Heart right ventricle (tissue), 16 donors: ENCODE results near the gene CLPTM1. TPM values are rescaled to one million over a fixed set of nuclear protein-coding genes. Genes with fewer than 3 reads are reported as not detected.
"Not testable (repeated sequence)": the region's sequence is repeated elsewhere in the genome, so short reads cannot be mapped to it uniquely, and the experiment has no call there.

ENCODE experiments used
- ATAC-seq, 8 donors: fragments of 200-7000 bp; cut with Tn5 transposase; one replicate each; pipeline ENCODE4 v1.9.1; 2020; ENCODE audit warnings: mild to moderate bottlenecking in 8 of 8, moderate library complexity in 8 of 8, moderate number of reproducible peaks in 1 of 8
- DNase-seq, 2 donors: peaks; one replicate each; pipeline ENCODE4 v3.0.0-alpha.2; 2020
- H3K27ac ChIP-seq, 10 donors: fragments of 200-600 bp; sonication (generic) in 2 of 10; one replicate each; pipeline versions ENCODE4 v1.5.0 to v1.8.0; 2020 to 2022; ENCODE audit warnings: mild to moderate bottlenecking in 3 of 10
- H3K27me3 ChIP-seq, 7 donors: fragments of 200-600 bp; one replicate each; pipeline ENCODE4 v1.8.0; 2021 to 2022; ENCODE audit warnings: mild to moderate bottlenecking in 2 of 7
- H3K36me3 ChIP-seq, 9 donors: fragments of 200-600 bp; sonication (generic) in 1 of 9; one replicate each; pipeline versions ENCODE4 v1.5.0 to v1.8.0; 2020 to 2022; ENCODE audit warnings: mild to moderate bottlenecking in 2 of 9
- H3K4me1 ChIP-seq, 9 donors: fragments of 200-600 bp; sonication (generic) in 1 of 9; one replicate each; pipeline versions ENCODE4 v1.5.0 to v1.8.0; 2020 to 2022; ENCODE audit warnings: mild to moderate bottlenecking in 4 of 9
- H3K4me3 ChIP-seq, 10 donors: fragments of 200-600 bp; sonication (generic) in 2 of 10; one replicate each; pipeline versions ENCODE4 v1.5.0 to v1.8.0; 2020 to 2022; ENCODE audit warnings: mild to moderate bottlenecking in 7 of 10, moderate library complexity in 2 of 10
- H3K9me3 ChIP-seq, 11 donors: fragments of 200-600 bp in 10 of 11; sonication (generic) in 2 of 11; one replicate each; pipeline versions ENCODE4 v1.5.0 to v1.8.0; 2013 to 2022; ENCODE audit warnings: mild to moderate bottlenecking in 2 of 11, control low read depth in 1 of 11, moderate library complexity in 1 of 11
- WGBS, 2 donors: extraction: QIAGEN DNeasy Blood & Tissue Kit; methylation state at CpG; one replicate each; pipeline ENCODE4 v1.1.7; 2013; ENCODE audit warnings: inconsistent platforms in 1 of 2; 5-methylcytosine and 5-hydroxymethylcytosine counted together
- intact Hi-C, 10 donors: fragments of 100-400 bp; cut with DNase I; formaldehyde crosslinking; loops; one replicate each; pipeline versions ENCODE4 v1.11.1 to v1.14.2; 2022
- polyA plus RNA-seq, 2 donors: library from polyadenylated mRNA; stranded (reverse); fragments of 200-250 nt; gene quantifications; one replicate each; pipeline ENCODE4 v1.2.3, GENCODE V29; 2013
- total RNA-seq, 10 donors: library from RNA; stranded (reverse); fragmentation: NEBNext Ultra II Directional in 3 of 10; extraction: Animal tissue kit (Norgen Biotek cat#: 25700) in 3 of 10; gene quantifications; one replicate each; pipeline versions ENCODE4 v1.2.1 to v1.2.4, GENCODE V29; 2021 to 2023
- TF ChIP-seq, protein P1 (sequence below), 9 donors: fragments of 200-600 bp; sonication (generic) in 2 of 9; IDR thresholded peaks; one replicate each; pipeline versions ENCODE4 v1.5.0 to v1.8.0; 2021 to 2022; ENCODE audit warnings: antibody characterized with exemption in 9 of 9, mild to moderate bottlenecking in 5 of 9, moderate library complexity in 1 of 9
- donor health status: Arrhythmogenic right ventricular cardiomyopathy.
- donor health status: ischemic (EF 13 %, LVEDD 7.1; RV severe dilation, severe dysfunction).
- donor health status: healthy with polysubstance abuse.
- donor health status: DM: no; HTN: yes; CAD: no.
- donor health status: DM: no; HTN: no; CAD: no.
- donor health status: ischemic (EF 25% LVEDD 6.9; RV normal size, moderate dysfunction).
- donor health status: ischemic (EF 25% LVEDD 5.7; RV mildly dilated, moderate dysfunction).
- donor health status: healthy.
- donor health status: DM: yes; HTN: yes; CAD: no.
- donor health status: Ischemic cardiomyopathy.
- donor health status: ischemic (EF 35%, LVEDD 5.7; RV mildly dilated, moderate dysfunction).
- donor health status: nonischemic (EF 11% LVEDD 7.7; RV severe dilation, severe dysfunction).
- donor health status: DM: yes; HTN: yes; CAD: no.
- donor health status: PGD.
- donor health status: ischemic (EF 29% LVEDD 5.4; RV normal size, mild dysfunction).
- donor health status: nonischemic (EF 23%, LVEDD 6.1; RV moderate dilation, normal function).

CLPTM1 gene
- total and polyA plus RNA-seq, 12 donors, result 72.1 to 130 (median 95.7) TPM

DNA sequence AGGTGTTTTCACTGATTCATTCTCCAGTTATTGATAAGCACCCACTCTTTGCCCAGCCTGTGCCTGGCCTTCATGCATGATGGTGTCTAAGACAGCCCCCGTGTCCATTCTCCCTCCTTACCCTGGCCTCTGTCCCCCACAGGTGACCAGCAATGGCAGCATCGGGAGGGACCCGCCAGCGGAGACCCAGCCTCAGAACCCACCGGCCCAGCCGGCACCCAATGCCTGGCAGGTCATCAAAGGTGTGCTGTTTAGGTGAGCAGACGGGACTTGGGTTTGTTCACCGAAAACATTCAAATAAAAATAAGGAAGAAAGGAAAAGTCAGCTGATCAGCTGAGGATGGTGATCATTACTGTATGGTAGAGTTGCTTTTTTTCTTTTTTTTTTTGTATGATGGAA, 6.6 kb downstream of the CLPTM1 start:
- DNase-seq (no peak), ATAC-seq (no peak)
- Histone ChIP-seq H3K4me1 (peaks cover 7 to 49% (median 15%) of the 10 kb centered on the region in 9 donors), H3K27me3 (no peaks in the 10 kb centered on the region), H3K9me3 (no peaks in the 10 kb centered on the region), H3K4me3 (no peak overlapping the region), H3K27ac (no peak overlapping the region), H3K36me3 (peaks cover 0 to 69% (median 30%) of the 10 kb centered on the region in 9 donors)
- intact Hi-C loops, result no loop called here
- 91 to 95% methylated on average over 8 of the region's 8 CpGs for WGBS, 2 donors
- TF ChIP-seq, protein P1, sequence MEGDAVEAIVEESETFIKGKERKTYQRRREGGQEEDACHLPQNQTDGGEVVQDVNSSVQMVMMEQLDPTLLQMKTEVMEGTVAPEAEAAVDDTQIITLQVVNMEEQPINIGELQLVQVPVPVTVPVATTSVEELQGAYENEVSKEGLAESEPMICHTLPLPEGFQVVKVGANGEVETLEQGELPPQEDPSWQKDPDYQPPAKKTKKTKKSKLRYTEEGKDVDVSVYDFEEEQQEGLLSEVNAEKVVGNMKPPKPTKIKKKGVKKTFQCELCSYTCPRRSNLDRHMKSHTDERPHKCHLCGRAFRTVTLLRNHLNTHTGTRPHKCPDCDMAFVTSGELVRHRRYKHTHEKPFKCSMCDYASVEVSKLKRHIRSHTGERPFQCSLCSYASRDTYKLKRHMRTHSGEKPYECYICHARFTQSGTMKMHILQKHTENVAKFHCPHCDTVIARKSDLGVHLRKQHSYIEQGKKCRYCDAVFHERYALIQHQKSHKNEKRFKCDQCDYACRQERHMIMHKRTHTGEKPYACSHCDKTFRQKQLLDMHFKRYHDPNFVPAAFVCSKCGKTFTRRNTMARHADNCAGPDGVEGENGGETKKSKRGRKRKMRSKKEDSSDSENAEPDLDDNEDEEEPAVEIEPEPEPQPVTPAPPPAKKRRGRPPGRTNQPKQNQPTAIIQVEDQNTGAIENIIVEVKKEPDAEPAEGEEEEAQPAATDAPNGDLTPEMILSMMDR (IDR thresholded peaks at IDR 0.05), result no peak

DNA sequence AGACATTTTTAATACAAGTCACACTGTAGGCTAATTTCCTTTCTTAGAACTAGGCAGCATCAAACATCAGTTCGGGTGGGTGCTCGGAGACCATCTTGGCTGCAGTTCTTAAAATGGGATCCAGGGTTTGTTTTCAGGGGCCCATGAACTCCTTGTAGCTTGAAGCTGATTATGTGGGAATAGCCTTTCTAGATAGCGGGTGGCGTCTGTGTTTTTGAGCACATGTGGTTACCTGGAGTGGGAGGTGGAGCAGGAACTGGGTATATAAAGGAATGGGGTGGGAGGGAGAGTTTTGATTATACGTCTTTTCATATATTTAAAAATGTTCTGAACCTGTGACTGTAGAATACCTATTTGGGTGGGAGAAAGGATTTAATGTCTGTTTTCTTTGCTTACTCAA, 12.9 kb downstream of the CLPTM1 start:
- DNase-seq (no peak), ATAC-seq (no peak)
- Histone ChIP-seq H3K9me3 (no peaks in the 10 kb centered on the region), H3K4me3 (no peak overlapping the region), H3K27me3 (no peaks in the 10 kb centered on the region), H3K27ac (no peak overlapping the region), H3K36me3 (peaks cover 0 to 90% (median 26%) of the 10 kb centered on the region in 9 donors), H3K4me1 (no peaks in the 10 kb centered on the region)
- intact Hi-C loops, result no loop called here
- WGBS, 2 donors, result 91 to 93% methylated on average over 5 of the region's 5 CpGs
- TF ChIP-seq, protein P1 (IDR thresholded peaks at IDR 0.05), result no peak

DNA sequence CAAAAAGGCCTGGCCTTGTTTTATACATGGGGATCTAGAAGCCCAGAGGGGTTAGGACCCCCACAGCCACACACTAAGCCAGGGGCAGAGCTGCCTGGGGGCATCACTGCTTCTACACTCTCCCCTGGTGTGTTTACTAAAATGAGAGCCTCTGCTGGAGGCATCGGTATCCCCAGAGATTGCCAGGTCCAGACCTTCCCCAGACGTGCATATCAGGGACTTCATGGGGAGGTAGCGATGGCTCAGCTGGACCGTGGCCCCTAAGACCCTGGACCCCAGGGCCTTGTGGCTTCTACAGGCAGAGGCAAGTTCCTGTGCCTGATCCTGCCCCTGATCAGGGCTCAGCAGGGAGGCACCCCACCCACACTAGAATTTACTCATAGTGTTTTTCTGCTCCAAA, 13.5 kb downstream of the CLPTM1 start:
- peaks cover 0 to 92% (median 31%) of the 10 kb centered on the region in 9 donors for H3K36me3 ChIP-seq
- TF ChIP-seq, protein P1 (IDR thresholded peaks at IDR 0.05), result no peak
- no peaks in the 10 kb centered on the region for H3K9me3 ChIP-seq
- H3K4me1 ChIP-seq, result no peaks in the 10 kb centered on the region
- 87 to 93% methylated on average over 4 of the region's 4 CpGs for WGBS, 2 donors
- peak in 1 of 8 donors; percentile 38 for ATAC-seq
- H3K4me3 ChIP-seq, result no peak overlapping the region
- no peak for DNase-seq
- no peaks in the 10 kb centered on the region for H3K27me3 ChIP-seq
- intact Hi-C loops, result no loop called here
- H3K27ac ChIP-seq, result no peak overlapping the region

DNA sequence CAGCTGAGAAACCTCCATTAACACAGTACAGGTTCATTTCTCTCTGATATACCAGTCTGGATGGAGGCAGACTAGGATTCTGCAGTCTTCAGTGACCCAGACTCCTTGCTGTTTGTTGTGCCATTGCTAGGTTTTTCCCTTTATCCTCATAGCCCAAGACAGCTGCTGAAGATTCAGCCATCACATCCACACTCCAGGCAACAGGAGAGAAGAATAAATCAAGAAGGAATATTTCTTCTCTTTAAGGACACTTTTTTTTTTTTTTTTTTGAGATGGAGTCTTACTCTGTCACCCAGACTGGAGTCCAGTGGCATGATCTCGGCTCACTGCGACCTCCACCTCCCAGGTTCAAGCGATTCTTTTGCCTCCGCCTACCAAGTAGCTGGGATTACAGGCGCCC, 14.3 kb downstream of the CLPTM1 start:
- no peaks in the 10 kb centered on the region for H3K4me1 ChIP-seq
- H3K9me3 ChIP-seq, result no peaks in the 10 kb centered on the region
- WGBS, 2 donors, result 97 to 98% methylated on average over 5 of the region's 5 CpGs
- no peak overlapping the region for H3K27ac ChIP-seq
- H3K36me3 ChIP-seq, result peaks cover 0 to 92% (median 35%) of the 10 kb centered on the region in 9 donors
- TF ChIP-seq, protein P1 (IDR thresholded peaks at IDR 0.05), result no peak
- intact Hi-C loops, result no loop called here
- no peaks in the 10 kb centered on the region for H3K27me3 ChIP-seq
- ATAC-seq, result no peak
- H3K4me3 ChIP-seq, result no peak overlapping the region
- no peak for DNase-seq

DNA sequence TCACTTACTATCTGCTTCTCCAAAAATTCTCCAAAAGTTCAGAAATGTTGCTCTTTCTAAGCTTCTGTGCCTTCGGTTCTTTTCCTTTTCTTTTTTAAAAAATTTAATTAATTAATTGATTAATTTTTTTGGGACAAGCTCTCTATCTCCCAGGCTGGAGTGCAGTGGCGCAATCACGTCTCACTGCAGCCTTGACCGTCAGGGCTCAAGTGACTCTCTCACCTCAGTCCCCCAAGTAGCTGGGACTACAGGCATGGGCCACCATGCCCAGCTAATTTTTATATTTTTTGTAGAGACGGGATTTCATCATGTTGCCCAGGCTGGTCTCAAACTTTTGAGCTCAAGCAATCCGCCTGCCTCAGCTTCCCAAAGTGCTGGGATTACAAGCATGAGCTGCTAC, 16.3 kb downstream of the CLPTM1 start:
- intact Hi-C loops, H3K27ac ChIP-seq, H3K4me3 ChIP-seq, DNase-seq, H3K4me1 ChIP-seq, H3K27me3 ChIP-seq, ATAC-seq, H3K9me3 ChIP-seq: not testable (repeated sequence)
- peaks cover 2 to 92% (median 40%) of the 10 kb centered on the region in 9 donors for H3K36me3 ChIP-seq
- 89 to 96% methylated on average over 6 of the region's 6 CpGs for WGBS, 2 donors
